ENCODE data around the gene VDR.

Gene VDR

GRCh38 chr12:47904713-47905709 is at the start of gene VDR:
Gene VDR, minus strand, starts transcription at chr12:47904994. Its CDS starts 25,881 bp downstream, at chr12:47879113.
- DNase-seq, result peak; percentile 88

- no peak for DNase-seq
Measured at GRCh38 chr12:47954058-47954457, 49.3 kb upstream of the VDR start.

GRCh38 chr12:47950856-47951468 is 46.2 kb upstream of the VDR start:
- no peak for DNase-seq

GRCh38 chr12:47949441-47950341 is 44.9 kb upstream of the VDR start:
- DNase-seq, result peak; percentile 69

GRCh38 chr12:47947341-47947740 is 42.5 kb upstream of the VDR start:
- no peak for DNase-seq

GRCh38 chr12:47946413-47947323 is 41.9 kb upstream of the VDR start:
- no peak for DNase-seq

GRCh38 chr12:47945341-47945728 is 40.5 kb upstream of the VDR start:
- no peak for DNase-seq

- DNase-seq, result no peak
Measured at GRCh38 chr12:47944685-47945340, 40.0 kb upstream of the VDR start.

GRCh38 chr12:47943623-47944340 is 39.0 kb upstream of the VDR start:
- no peak for DNase-seq

GRCh38 chr12:47942614-47943225 is 37.9 kb upstream of the VDR start:
- no peak for DNase-seq

- no peak for DNase-seq
Measured at GRCh38 chr12:47941871-47942613, 37.2 kb upstream of the VDR start.

GRCh38 chr12:47941475-47941780 is 36.6 kb upstream of the VDR start:
- no peak for DNase-seq

GRCh38 chr12:47940773-47941474 is 36.1 kb upstream of the VDR start:
- DNase-seq, result no peak

GRCh38 chr12:47939009-47939601 is 34.3 kb upstream of the VDR start:
- peak; percentile 56 for DNase-seq

- no peak for DNase-seq
Measured at GRCh38 chr12:47938594-47938993, 33.8 kb upstream of the VDR start.

GRCh38 chr12:47938093-47938492 is 33.3 kb upstream of the VDR start:
- DNase-seq, result no peak

GRCh38 chr12:47935184-47935583 is 30.4 kb upstream of the VDR start:
- no peak for DNase-seq

GRCh38 chr12:47931187-47931586 is 26.4 kb upstream of the VDR start:
- DNase-seq, result no peak

GRCh38 chr12:47930634-47931033 is 25.8 kb upstream of the VDR start:
- no peak for DNase-seq
